DMS53 (cell line): ENCODE results near the gene FA2H.
A peak's percentile ranks its signal among the peaks of the same experiment; 100 is the strongest.
"Not testable (repeated sequence)": the region's sequence is repeated elsewhere in the genome, so short reads cannot be mapped to it uniquely, and the experiment has no call there.

Source experiments
- DNase-seq: peaks from one replicate; lab custom pipeline; 2025; lab: John Stamatoyannopoulos, UW

Gene FA2H, protein sequence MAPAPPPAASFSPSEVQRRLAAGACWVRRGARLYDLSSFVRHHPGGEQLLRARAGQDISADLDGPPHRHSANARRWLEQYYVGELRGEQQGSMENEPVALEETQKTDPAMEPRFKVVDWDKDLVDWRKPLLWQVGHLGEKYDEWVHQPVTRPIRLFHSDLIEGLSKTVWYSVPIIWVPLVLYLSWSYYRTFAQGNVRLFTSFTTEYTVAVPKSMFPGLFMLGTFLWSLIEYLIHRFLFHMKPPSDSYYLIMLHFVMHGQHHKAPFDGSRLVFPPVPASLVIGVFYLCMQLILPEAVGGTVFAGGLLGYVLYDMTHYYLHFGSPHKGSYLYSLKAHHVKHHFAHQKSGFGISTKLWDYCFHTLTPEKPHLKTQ

DNA sequence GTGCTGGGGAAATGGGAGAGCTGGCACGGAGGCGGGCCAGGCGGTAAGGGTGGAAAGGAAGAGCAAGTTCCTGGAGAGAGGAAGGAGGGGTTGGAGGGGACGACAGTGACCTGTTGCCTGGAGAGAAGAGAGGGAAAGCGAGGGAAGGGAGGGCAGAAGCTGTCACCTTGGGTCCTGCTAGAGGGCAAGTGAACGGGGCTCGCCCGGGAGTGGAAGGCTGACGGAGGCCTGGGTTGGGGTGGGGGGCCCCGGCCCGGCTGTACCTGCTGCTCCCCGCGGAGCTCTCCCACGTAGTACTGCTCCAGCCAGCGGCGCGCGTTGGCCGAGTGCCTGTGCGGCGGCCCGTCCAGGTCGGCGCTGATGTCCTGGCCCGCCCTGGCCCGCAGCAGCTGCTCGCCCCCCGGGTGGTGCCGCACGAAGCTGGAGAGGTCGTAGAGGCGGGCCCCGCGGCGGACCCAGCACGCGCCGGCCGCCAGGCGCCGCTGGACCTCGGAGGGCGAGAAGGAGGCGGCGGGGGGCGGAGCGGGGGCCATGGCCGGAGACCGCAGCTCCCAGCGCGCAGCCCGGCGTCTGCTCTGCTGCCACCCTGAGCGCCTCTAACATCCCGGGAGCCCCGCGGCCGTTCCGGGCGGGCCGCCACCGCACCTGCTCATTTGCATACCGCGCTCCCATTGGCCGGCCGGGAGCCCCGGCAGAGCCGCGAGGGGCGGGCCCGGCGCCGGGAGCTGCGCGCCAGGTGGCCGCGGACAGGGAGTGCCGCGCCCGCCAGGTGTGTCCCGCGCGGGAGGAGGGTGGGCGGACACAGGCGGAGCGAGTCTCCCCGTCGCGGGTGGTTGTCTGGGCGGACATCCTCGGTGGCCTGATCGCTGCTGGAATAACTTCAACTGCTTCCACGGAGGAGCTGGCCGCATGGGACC, at the start of gene FA2H:
TSS of gene FA2H (minus strand) at position 598 of the 917 bp plus-strand sequence. CDS start at position 533, 65 bp downstream.
- peak; percentile 96 for DNase-seq

DNA sequence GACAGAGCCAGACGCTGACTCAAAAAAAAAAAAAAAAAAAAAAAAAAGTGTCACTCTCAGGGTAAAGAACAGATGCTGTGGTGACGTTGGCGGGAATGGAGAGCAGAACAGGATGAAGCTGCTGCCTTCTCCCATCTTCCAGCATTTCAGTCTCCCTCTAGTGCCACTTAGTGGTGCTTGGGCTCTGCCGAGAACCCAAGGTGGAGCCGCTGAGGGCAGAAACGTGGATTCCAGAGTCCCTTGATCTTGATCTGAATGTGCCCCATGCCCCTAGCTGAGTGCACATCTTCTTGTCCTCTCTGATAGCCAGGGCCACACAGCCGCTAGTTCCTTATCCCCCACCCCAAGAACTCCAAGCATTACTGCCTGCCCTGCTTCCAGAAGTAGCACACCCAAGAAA, 43.2 kb upstream of the FA2H start:
- DNase-seq = no peak

DNA sequence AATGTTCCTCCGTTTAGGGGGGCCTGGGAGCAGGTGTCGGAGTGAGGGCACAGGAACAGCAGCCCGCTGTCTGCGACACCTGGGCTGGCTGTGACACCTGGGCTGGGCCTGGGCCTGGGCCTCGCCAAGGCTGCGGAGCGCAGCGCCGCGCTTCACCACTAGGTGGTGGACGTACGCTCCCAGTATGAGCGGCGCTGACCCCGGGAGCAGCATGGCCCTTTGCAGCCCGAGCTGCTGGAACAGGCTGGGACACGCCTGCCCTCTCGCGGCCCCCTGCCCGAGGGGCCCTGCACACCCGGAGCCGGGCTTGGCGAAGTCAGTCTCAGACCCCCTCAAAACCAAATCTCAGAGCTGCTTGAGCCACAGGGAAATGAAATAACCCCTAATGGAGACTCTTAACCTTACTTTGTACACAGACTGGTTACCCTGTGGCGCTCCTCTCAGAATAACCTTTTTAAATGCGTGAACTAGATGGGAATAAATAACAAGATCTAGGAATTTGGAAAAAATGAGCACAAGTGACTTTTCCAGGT, 38.6 kb upstream of the FA2H start:
- DNase-seq = peak; percentile 87

DNA sequence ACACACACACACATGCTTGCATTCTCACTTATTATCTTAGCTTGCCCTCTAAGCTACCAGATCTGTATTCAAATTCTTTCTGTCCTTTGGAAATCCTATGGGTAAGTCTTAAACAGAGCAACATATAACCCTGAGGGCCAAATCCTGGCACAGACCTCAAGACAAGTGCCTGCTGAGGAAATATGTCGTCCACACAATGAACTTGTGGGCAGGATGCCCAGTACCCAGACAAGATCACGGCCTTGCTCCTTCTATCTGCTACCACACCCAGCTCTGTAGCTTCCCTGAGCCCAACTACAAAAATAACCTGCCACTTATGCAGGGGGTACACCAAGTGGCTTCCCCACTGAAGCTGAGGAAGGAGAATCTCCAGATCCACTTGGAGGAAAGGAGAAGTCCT, 37.3 kb upstream of the FA2H start:
- no peak for DNase-seq

DNA sequence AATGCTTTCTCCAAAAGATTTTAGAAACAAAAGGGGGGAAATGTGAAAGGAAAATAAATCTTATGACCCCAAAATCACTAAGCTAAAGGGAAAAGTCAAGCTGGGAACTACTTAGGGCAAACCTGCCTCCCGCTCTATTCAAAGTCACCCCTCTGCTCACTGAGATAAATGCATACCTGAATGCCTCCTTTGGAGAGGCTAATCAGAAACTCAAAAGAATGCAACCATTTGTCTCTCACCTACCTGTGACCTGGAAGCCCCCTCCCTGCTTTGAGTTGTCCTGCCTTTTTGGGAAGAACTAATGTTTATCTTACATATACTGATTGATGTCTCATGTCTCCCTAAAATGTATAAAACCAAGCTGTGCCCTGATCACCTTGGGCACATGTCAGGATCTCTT, 36.6 kb upstream of the FA2H start:
- DNase-seq = not testable (repeated sequence)

DNA sequence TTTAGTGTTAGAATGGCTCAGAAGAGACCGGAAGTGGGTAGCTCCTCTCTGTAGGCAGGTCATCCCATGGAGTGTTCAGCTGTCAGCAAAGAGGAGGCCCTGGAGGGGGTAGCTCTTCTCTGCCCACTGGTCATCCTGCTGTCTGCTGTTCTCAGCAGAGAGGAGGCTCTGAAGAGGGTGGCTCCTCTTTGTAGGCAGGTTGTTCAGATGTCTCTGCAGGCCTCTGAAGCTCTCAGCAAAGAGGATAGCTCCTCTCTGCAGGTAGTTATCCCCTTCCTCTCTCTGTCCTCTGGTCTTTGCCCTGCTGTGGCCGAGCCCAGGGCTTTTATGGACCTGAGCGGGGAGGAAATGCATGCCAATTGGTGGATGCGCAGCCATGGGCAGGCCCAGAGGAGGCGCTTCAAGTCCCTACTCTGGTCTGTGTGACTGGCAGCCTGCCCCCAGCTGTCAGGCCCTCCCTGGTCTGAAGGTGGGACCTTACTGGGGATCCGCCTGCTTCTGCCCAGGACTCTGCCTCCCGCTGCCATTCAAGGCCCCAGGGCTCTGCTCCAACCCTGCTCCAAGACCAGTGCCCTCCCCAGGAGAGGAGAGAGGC, 32.5 kb upstream of the FA2H start:
- no peak for DNase-seq

DNA sequence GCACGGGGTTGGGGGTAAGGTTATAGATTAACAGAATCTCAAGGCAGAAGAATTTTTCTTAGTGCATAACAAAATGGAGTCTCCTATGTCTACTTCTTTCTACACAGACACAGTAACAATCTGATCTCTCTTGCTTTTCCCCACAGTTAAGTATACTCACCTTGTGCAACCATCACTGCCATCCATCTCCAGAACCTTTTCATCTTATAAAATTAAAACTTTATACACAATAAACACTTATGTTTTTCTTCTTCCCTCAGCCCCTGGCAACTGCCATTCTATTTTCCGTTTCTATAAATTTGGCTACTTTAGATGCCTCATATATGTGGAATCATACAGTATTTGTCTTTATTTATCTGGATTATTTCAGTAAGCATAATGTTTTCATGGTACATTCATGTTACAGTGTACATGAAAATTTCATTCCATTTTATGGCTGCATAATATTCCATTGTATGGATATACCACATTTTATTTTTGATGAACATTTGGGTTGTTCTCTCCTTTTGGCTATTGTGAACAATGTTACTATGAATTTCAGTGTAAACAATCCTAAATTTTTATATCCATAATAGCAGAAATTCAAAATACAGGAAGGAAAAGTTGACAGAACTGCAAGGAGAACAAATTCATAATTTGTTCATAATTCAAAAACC, 25.7 kb upstream of the FA2H start:
- no peak for DNase-seq

DNA sequence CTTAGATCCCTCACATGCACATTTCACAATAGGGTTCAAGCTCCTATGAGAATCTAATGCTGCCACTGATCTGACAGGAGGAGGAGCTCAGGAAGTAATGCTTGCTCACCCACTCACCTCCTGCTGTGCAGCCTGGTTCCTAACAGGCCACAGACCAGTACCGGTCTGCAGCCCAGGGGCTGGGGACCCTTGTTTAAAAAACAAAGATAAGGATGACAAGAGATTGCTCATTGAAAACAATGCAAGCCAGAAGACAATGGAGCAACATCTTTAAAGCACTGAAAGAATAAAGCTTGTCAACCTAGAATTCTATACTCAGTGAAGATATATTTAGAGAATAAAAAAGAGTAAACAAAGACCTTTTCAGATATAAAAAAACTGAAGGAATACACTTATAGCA, 22.8 kb upstream of the FA2H start:
- DNase-seq = no peak

DNA sequence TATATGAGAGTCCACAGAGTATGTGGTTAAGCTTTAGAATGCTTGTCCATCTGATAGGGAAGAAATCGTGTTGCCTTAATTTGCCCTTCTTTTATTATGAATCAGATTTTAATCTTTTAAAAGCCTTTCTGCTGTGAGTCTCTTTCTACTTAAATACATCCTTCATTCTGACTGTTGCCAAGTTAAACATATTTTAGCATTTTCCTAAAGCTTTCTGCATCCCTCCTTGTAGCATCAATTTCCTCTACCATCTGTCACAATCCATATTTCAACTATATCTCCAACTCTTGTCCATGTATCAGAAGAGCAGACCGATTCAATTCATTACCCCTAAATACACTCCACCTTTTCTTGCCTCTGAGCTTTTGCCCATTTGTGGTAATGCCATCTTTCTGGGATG, 20.5 kb upstream of the FA2H start:
- no peak for DNase-seq

DNA sequence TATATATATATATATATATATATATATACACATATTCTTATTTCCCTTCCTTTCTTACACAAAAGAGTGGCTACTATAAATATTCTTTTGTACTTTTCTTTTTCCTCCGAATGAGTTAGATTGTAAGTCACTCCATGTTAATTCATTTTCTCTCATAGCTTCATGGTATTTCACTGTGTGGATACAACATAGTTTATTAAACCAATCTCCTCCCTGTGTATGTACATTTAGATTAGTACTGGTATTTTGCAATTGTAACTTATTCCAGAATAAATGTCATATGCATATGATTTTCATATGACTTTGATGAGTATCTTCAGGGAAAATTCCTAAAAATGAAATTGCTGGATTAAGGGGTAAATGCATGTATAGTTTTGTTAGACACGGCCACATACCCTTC, 20.0 kb upstream of the FA2H start:
- no peak for DNase-seq

DNA sequence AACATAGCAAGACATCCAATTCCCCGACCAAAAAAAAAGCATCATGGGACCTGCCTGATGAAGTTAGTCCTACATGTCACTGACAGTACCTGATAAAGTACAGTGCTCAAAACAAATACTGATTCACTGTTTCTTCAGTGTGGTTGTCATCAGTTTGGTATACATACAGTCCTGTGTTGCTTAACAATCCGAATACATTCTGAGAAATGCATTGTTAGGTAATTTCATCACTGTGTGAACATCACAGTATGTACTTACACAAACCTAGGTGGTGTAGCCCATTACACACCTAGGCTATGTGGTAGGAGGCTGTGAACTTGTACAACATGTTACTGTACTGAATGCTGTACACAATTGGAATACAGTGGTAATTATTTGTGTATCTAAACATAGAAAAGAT, 19.0 kb upstream of the FA2H start:
- DNase-seq = no peak

DNA sequence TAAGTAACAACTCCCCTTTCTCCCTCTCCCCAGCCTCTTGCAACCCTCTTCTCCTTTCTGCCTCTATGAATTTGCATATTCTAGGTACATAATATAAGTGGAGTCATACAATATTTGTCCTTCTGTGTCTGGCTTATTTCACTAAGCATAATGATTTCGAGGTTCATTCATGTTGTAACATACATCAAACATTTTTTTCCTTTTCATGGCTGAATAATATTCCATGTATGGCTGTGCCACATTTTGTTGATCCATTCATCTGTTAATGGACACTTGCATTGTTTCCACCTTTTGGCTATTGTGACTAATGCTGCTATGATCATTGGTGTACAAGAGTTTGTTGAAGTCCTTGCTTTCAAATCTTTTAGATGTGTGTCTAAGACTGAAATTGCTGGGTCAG, 17.6 kb upstream of the FA2H start:
- DNase-seq = no peak

DNA sequence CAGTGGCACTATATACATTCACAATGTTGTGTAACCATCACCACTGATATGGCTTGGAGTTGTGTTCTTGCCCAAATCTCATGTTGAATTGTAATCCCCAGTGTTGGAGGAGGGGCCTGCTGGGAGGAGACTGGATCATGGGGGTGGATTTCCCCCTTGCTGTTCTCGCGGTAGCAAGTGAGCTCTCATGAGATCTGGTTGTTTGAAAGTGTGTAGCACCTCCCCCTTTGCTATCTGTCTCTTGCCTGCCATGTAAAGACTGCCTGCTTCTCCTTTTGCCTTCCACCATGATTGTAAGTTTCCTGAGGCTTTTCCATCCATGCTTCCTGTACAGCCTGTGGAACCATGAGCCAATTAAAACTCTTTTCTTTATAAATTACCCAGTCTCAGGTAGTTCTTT, 17.1 kb upstream of the FA2H start:
- not testable (repeated sequence) for DNase-seq

DNA sequence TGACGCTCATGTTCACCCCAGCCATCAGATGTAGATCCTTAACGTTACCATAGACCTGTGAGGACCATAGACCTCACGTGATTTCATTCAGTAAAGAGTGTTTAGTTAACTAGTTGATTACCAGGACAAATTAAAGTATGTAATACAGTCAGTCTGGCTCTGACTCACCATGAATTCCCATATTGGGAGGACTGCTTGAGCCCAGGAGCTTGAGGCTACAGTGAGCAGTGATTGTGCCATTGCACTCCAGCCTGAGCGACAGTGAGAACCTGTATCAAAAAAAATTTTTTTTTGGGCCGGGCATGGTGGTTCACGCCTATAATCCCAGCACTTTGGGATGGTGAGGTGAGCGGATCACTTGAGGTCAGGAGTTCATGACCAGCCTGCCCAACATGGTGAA, 13.5 kb upstream of the FA2H start:
- DNase-seq = no peak

DNA sequence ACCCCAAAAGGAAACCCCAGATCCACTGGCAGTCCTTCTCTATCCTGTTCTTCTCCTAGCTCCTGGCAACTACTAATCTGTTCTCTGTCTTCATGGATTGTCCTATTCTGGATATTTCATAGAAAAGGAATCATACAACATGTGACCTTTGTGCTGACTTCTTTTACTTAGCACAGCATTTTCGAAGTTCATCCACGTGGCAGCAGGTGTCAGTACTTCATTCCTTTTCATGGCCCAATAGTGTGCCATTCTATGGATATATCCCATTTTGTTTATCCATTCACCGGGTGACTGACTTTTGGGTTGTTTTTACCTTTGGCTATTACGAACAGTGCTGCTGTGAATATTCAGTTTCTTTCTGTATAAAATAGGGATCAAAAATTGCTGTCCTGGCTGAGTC, 10.4 kb upstream of the FA2H start:
- DNase-seq = no peak

DNA sequence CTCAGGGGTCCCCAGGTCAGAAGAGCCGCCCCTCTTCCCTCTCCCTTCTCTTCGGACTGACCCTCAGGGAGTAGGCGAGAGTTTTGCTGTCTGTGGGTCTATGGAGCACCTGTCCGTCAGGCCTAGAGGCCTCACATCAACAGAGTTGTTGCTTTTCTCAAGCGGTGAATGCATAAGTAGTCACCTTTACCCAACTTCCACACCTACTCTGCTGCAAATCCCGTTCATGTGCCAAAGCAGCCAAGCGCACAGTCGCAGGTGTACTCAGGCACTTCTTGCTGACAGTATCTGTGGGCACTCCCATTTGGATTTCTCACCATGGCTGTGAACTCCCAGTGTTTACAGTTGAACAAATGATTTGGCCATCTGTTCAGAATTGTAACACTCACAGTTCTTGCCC, 4.0 kb upstream of the FA2H start:
- peak; percentile 68 for DNase-seq

DNA sequence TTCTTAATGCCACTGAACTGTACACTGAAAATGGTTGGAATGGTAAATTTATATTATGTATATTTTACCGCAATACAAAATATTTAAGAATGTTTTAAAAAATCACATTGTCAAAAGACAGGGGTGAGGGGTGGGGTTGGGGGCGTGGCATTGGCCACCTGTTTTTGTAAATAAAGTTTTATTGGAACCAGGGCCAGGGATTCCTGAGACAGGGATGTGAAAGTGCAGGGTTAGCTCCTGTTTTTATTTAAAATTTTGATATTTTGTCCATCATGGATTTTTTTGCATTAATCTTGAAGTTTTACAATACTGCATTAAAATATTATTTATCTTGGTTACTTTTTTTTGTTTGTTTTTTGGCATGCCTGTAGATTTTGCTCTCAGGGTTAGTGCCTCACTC, 2.3 kb upstream of the FA2H start:
- DNase-seq = no peak

DNA sequence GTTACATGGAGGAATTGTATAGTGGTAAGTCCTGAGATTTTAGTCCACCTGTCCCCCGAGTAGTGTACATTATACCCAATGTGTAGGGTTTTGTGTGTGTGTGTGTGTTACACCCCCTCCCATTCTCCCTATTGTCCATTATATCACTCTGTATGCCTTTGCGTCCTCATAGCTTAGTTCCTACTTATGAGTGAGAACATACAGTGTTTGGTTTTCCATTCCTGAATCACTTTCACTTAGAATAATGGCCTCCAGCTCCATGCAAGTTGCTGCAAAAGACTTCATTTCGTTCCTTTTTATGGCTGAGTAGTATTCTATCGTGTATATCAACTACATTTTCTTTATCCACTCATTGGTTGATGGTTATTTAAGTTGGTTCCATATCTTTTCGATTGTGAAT, 635 bp upstream of the FA2H start:
- peak; percentile 59 for DNase-seq

DNA sequence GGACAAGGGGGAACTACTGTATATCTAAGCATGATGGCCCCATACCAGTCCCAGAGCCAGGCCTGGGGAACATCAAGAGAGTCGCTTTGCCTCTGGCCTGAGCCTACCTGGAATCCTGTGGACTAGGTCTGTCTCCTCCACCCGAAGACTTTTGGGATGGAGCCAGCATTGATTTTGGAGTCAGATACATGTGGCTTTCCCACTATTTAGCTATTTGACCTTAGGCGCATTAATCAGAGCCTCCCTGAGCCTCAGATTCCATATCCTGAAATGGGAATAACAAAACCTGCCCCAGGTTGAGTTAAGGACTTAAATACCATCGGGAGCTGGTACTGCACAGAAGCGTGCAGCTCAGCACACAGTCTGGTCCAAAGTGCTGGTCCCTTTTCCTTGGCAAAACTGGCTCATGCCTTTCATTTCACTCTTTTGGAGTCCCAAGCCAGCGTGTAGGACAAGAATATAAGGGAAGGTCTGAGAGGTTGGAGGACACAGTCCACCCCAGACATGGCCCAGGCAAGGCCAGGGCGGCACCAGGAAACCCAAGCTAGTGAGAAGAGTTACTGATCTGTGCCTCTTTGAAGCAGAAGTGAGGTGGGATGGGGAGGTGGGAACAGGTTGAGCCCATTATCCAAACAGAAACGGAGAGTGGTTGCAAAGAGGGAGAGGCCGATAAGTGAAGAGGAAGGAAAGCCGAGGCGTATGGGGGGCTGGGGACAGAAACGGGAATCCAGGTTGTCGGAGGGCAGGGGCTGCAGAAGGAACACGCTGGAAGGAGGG, 986 bp downstream of the FA2H start:
- DNase-seq = peak; percentile 31

DNA sequence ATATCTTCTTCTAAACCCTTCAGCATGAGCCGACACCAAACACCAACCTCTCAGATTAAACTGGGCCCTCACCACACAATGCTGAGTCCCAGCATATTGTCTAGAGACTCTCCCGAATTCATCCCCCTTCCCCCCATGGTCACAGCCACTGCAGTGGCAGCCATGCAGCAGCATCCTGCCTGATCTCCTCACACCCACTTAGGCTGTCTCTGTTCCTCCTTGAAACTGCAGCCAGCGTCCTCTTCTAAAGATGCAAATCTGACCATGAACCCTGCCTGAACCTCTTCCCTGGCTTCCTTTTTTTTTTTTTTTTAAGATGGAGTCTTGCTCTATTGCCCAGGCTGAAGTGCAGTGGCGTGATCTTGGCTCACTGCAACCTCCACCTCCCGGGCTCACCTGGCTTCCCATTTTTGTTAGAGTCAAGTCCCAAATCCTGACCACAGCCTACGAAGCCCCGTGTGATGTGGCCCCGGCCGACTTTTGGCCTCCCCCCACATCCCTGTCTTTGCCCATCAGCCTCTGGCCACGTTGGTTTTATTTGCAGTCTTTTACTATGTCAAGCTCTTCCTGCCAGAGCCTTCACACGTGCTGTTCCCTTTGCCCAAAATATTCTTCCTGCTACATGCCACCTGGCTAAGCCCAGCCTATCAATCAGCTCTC, 2.8 kb downstream of the FA2H start:
- DNase-seq = no peak
